Measurements from ENCODE around the gene TEX13A. TPM values are rescaled to one million over a fixed set of nuclear protein-coding genes. Genes with fewer than 3 reads are reported as not detected.

TEX13A gene
- total and polyA plus RNA-seq, 10 of the 15 experiments (the other 5 are each of a cell fraction or from before 2014, with no cell fraction given), result not detected

- Histone ChIP-seq H3K4me1 (ENCODE audit: control insufficient read depth, insufficient read depth, low read length) (no peaks in the 10 kb centered on the region), H4K20me1 (ENCODE audit: control insufficient read depth, insufficient read depth) (no peaks in the 10 kb centered on the region), H3K4me2 (ENCODE audit: control insufficient read depth, insufficient read depth) (no peak overlapping the region), H3K4me3 (no peak overlapping the region), H3K27ac (ENCODE audit: control insufficient read depth, insufficient read depth) (no peak overlapping the region), H3K79me2 (ENCODE audit: control insufficient read depth, insufficient read depth, low read length) (no peaks in the 10 kb centered on the region), H3K27me3 (replicated peaks in 1 of 2; ENCODE audit: control insufficient read depth in 2 of 2, insufficient read depth in 2 of 2, low read length in 1 of 2) (no peaks in the 10 kb centered on the region), H3K9me3 (replicated peaks; ENCODE audit: control insufficient read depth, insufficient read depth, low read length) (no peaks in the 10 kb centered on the region), H3K36me3 (ENCODE audit: control insufficient read depth in 2 of 2, insufficient read depth in 2 of 2, low read length in 1 of 2) (no peaks in the 10 kb centered on the region), H3K9ac (ENCODE audit: control insufficient read depth, insufficient read depth, low read length) (no peak overlapping the region), H2AFZ (ENCODE audit: control insufficient read depth, low read depth, low read length) (no peak overlapping the region)
- no peak for TF ChIP-seq DPF2 (IDR thresholded peaks at IDR 0.05)
- no peak for TF ChIP-seq NFIC (IDR thresholded peaks at IDR 0.05; ENCODE audit: low read depth, low read length)
- TF ChIP-seq MAX (IDR thresholded peaks at IDR 0.05; ENCODE audit: low read depth, low read length), result no peak
- TF ChIP-seq CBX3 (IDR thresholded peaks at IDR 0.05; ENCODE audit: borderline replicate concordance, low read depth), result no peak
- TF ChIP-seq SUZ12 (IDR thresholded peaks at IDR 0.05; ENCODE audit: unreplicated experiment), result no peak
- TF ChIP-seq SIN3A (IDR thresholded peaks at IDR 0.05; ENCODE audit: low read depth, low read length), result no peak
- TF ChIP-seq CHD4 (IDR thresholded peaks at IDR 0.05), result no peak
- TF ChIP-seq ZZZ3 (IDR thresholded peaks at IDR 0.05; ENCODE audit: control insufficient read depth, insufficient read length, low read depth), result no peak
- no peak for TF ChIP-seq EGR1 (IDR thresholded peaks at IDR 0.05; ENCODE audit: borderline replicate concordance in 1 of 2, low read depth in 2 of 2, low read length in 2 of 2)
- no peak for TF ChIP-seq SKIL (IDR thresholded peaks at IDR 0.05; ENCODE audit: low read depth, poor library complexity, severe bottlenecking)
- no peak for TF ChIP-seq EED (IDR thresholded peaks at IDR 0.05; ENCODE audit: low read depth)
- 58% methylated on average over 24 of the region's 26 CpGs for whole genome bisulfite sequencing (ENCODE audit: insufficient coverage, insufficient replicate concordance, low lambda C conversion rate, missing lambda C conversion rate)
- ChIA-PET POLR2A (no interaction called here), SMC1A (ENCODE audit: uncharacterized antibody, unreplicated experiment) (no interaction called here), CTCF (interaction anchor here (0.6 kb wide), 1 partner anchor 30 kb away, joined by 3 read pairs; no protein-coding TSS in a partner anchor), RAD21 (ENCODE audit: unreplicated experiment) (no interaction called here)
- BruUV-seq (replicated peaks), result no TSS peak
- intact Hi-C loops (cut with micrococcal nuclease; ENCODE audit: unreplicated experiment), result no loop called here
- DNase-seq (ENCODE audit: low read depth, low spot score) (no peak), FAIRE-seq (no peak), ATAC-seq (no peak)
- in situ Hi-C loops (cut with MboI), result no loop called here
Observed at GRCh38 chrX:105219454-105220401, 766 bp downstream of the TEX13A start.
